Measurements from ENCODE around the gene TMEM266. TPM values are rescaled to one million over a fixed set of nuclear protein-coding genes. Genes with fewer than 3 reads are reported as not detected.

Gene TMEM266
- total RNA-seq, 4 donors from 2014 or later = 0.17 to 0.40 TPM; not detected in 2

DNA sequence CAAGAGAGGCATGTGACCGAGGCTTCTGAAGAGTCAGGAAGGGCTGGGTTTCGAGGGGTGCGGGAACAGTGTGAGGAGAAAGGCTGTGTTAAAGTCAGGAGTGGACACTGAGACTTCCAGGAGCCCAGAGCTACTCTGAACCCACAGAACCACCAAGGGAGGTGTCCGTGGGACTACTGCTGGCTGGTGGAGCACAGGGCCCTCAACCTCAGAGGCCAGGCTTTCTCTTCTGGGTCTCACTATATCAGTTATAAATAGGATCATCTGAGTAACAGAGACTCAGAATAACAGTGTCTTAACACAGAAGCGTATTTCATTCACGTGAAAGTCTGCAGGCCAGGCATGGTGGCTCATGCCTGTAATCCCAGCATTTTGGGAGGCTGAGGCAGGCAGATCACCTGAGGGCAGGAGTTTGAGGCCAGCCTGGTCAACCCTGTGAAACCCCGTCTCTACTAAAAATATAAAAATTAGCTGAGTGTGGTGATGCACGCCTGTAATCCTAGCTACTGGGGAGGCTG is 113.6 kb downstream of the TMEM266 start:
- intact Hi-C loops (cut with DNase I) = no loop called here
- Histone ChIP-seq H3K4me3 (no peak overlapping the region), H3K4me1 (peaks cover 9 to 37% (median 17%) of the 10 kb centered on the region in 4 donors), H3K36me3 (no peaks in the 10 kb centered on the region), H3K27ac (replicated peaks in 1 of 4) (peak overlapping the region in 1 of 4 donors; percentile 15), H3K9me3 (no peaks in the 10 kb centered on the region), H3K27me3 (peaks cover 0 to 36% (median 0%) of the 10 kb centered on the region in 4 donors)
- TF ChIP-seq POLR2A (IDR thresholded peaks at IDR 0.05; ENCODE audit: low read depth) (no peak), POLR2AphosphoS5 (IDR thresholded peaks at IDR 0.05) (no peak), EP300 (IDR thresholded peaks at IDR 0.05) (no peak)
- TF ChIP-seq, protein P1, sequence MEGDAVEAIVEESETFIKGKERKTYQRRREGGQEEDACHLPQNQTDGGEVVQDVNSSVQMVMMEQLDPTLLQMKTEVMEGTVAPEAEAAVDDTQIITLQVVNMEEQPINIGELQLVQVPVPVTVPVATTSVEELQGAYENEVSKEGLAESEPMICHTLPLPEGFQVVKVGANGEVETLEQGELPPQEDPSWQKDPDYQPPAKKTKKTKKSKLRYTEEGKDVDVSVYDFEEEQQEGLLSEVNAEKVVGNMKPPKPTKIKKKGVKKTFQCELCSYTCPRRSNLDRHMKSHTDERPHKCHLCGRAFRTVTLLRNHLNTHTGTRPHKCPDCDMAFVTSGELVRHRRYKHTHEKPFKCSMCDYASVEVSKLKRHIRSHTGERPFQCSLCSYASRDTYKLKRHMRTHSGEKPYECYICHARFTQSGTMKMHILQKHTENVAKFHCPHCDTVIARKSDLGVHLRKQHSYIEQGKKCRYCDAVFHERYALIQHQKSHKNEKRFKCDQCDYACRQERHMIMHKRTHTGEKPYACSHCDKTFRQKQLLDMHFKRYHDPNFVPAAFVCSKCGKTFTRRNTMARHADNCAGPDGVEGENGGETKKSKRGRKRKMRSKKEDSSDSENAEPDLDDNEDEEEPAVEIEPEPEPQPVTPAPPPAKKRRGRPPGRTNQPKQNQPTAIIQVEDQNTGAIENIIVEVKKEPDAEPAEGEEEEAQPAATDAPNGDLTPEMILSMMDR (IDR thresholded peaks at IDR 0.05) = no peak
- DNase-seq (ENCODE audit: extremely low spot score) = no peak
- WGBS = 74% methylated on average over 8 of the region's 8 CpGs

GRCh38 chr15:76174654-76175053 is 114.9 kb downstream of the TMEM266 start:
- TF ChIP-seq POLR2A (IDR thresholded peaks at IDR 0.05; ENCODE audit: low read depth) = no peak
- TF ChIP-seq, protein P1 (IDR thresholded peaks at IDR 0.05) = no peak
- no peak for TF ChIP-seq EP300 (IDR thresholded peaks at IDR 0.05)
- TF ChIP-seq POLR2AphosphoS5 (IDR thresholded peaks at IDR 0.05) = no peak
- no peak for DNase-seq (ENCODE audit: extremely low spot score)
- intact Hi-C loops (cut with DNase I) = no loop called here
- Histone ChIP-seq H3K4me3 (no peak overlapping the region), H3K9me3 (no peaks in the 10 kb centered on the region), H3K27ac (replicated peaks in 1 of 4) (no peak overlapping the region), H3K27me3 (peaks cover 0 to 48% (median 0%) of the 10 kb centered on the region in 4 donors), H3K36me3 (no peaks in the 10 kb centered on the region), H3K4me1 (peaks cover 12 to 37% (median 20%) of the 10 kb centered on the region in 4 donors)
- WGBS = 93% methylated on average over 5 of the region's 5 CpGs

DNA sequence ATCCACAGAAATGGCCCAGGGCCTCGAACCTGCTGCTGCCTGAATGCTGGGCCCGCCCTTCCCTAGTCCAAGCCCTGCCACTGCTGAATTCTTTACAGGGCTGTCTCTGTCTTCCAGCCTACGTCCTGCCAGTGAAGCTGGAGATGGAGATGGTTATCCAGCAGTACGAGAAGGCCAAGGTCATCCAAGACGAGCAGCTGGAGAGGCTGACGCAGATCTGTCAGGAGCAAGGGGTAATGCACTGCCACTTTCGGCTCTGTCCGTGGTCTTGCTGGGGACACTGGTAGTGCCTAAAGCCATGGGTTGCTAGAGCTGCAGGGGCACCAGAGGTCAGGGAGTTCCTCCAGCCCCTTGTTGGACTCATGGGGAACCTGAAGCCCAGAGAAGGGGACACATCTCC is 115.7 kb downstream of the TMEM266 start:
- no peaks in the 10 kb centered on the region for H3K36me3 ChIP-seq
- intact Hi-C loops (cut with DNase I) = no loop called here
- no peak for TF ChIP-seq EP300 (IDR thresholded peaks at IDR 0.05)
- TF ChIP-seq, protein P1 (IDR thresholded peaks at IDR 0.05) = no peak
- no peak for TF ChIP-seq POLR2A (IDR thresholded peaks at IDR 0.05; ENCODE audit: low read depth)
- no peak for TF ChIP-seq POLR2AphosphoS5 (IDR thresholded peaks at IDR 0.05)
- no peak for DNase-seq (ENCODE audit: extremely low spot score)
- 94% methylated on average over 7 of the region's 8 CpGs for WGBS
- H3K9me3 ChIP-seq = no peaks in the 10 kb centered on the region
- no peak overlapping the region for H3K27ac ChIP-seq (replicated peaks in 1 of 4)
- H3K4me3 ChIP-seq = no peak overlapping the region
- H3K27me3 ChIP-seq = peaks cover 0 to 48% (median 0%) of the 10 kb centered on the region in 4 donors
- H3K4me1 ChIP-seq = peaks cover 12 to 29% (median 16%) of the 10 kb centered on the region in 4 donors

- no peak for TF ChIP-seq POLR2AphosphoS5 (IDR thresholded peaks at IDR 0.05)
- TF ChIP-seq EP300 (IDR thresholded peaks at IDR 0.05) = no peak
- TF ChIP-seq, protein P1 (IDR thresholded peaks at IDR 0.05) = no peak
- no peak for TF ChIP-seq POLR2A (IDR thresholded peaks at IDR 0.05; ENCODE audit: low read depth)
- H3K36me3 ChIP-seq = no peaks in the 10 kb centered on the region
- H3K27ac ChIP-seq (replicated peaks in 1 of 4) = no peak overlapping the region
- DNase-seq (ENCODE audit: extremely low spot score) = no peak
- no peaks in the 10 kb centered on the region for H3K9me3 ChIP-seq
- no peak overlapping the region for H3K4me3 ChIP-seq
- peaks cover 12 to 23% (median 13%) of the 10 kb centered on the region in 4 donors for H3K4me1 ChIP-seq
- peaks cover 0 to 51% (median 0%) of the 10 kb centered on the region in 4 donors for H3K27me3 ChIP-seq
- WGBS = 92% methylated on average over 3 of the region's 10 CpGs
- intact Hi-C loops (cut with DNase I) = no loop called here
Observed at GRCh38 chr15:76176059-76176458, 116.3 kb downstream of the TMEM266 start.
